ENCODE results near the gene ACBD3.

Gene ACBD3

DNA sequence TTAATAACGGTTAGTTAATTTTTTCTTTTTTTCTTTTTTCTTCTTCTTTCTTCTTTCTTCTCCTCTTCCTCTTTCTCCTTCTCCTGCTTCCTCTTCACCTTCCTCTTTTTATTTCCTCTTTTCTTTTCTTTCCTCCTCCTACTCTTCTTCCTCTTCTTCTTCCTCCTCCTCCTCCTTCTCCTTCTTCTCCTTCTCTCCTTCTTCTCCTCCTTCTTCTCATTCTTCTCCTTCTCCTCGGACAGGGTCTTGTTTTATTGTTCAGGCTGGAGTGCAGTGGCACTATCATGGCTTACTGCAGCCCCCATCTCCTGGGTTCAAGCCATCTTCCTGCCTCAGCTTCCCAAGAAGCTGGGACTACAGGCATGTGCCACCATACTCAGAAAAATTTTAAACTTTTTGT is 13.4 kb upstream of the ACBD3 start:
- DNase-seq = no peak

DNA sequence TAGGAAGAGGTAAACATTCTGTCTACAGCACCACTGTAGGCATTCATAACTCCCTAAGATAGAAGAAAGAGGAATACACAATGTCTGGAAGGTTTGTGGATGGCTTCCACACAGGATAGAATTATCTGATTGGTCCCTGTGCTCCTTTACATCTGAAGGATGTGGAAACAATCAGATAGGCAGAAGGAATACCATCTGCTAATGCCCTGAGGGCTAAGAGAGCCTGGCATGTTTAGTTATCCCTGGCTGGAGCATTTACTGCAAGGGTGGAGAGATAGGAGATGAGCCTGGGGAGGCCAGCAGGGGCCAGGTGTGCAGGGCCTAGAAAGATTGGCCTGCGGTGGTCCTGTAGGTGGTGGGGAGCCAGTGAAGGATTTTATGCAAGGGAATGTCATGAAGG is 8.6 kb upstream of the ACBD3 start:
- no peak for DNase-seq

DNA sequence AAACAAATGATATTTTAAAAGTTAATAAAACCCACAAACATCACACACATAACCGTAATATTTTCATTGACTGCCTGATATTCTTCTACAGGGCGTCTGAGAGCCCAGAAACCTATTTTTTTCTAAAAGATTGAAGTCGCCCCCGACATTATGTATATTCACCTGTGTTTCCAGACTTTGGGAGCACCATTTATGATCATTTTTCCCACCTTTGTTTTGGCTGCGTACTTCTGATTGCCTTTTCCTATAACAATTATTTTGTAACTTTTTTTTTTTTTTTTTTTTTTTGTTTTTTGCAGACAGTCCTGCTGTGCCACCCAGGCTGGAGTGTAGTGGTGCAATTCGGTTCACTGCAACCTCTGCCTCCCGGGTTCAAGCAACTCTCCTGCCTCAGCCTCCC is 839 bp upstream of the ACBD3 start:
- DNase-seq = no peak

DNA sequence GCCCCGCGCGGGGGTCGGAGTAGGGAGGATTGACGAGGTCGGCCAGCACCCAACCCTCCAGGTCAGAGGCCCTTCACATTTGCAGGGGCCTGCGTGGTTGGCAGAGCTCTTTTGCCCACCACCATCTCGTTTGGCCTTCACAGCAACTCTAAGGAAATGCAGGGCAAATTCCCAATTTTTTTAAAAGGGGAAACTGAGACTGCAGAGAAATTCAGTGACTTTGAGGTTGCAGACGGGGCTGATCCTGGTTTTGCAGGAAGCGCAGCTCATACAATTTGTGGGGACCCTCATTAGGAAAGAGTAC is 430 bp upstream of the ACBD3 start:
- no peak for DNase-seq

DNA sequence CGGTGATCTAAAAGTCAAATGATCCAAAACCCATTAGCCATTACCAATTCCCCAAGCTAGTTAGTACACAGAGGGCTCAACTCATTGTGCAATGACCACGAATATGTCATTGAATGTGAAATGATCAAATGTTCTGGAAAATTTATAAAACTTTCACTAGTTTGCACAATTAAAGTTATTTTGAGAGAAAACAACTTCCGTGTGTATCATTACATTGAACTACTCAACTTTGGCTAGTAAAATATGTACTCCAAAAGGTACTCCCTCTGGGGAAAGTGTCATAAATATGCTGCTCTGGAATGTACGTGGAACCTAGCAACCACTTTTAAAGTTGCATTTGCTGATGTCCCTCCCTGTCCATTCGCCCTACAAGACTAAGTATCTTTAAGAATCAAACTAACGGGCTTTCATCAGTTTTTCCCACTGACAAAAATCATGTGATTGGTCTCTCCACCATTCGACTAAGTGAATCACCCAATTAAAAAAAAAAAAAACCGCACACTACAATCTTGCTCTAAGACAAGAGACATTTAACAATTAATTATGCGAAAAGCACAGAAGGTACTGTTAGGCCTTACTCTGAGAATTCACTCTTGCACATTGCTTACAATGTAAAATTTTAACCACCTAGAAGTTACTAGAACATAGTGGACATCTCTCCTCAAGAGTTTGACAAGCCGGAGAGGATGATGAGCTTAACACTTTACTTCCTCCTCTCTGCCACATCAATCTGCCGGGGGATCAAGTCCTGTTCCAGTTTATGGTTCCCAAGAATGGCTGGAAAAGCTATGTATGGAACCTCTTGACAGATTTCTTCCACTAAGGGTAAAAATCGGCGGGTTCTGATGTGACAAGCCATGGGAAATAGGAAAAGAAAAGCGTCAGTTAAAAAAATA is 1.2 kb downstream of the ACBD3 start:
- peak; percentile 10 for DNase-seq

DNA sequence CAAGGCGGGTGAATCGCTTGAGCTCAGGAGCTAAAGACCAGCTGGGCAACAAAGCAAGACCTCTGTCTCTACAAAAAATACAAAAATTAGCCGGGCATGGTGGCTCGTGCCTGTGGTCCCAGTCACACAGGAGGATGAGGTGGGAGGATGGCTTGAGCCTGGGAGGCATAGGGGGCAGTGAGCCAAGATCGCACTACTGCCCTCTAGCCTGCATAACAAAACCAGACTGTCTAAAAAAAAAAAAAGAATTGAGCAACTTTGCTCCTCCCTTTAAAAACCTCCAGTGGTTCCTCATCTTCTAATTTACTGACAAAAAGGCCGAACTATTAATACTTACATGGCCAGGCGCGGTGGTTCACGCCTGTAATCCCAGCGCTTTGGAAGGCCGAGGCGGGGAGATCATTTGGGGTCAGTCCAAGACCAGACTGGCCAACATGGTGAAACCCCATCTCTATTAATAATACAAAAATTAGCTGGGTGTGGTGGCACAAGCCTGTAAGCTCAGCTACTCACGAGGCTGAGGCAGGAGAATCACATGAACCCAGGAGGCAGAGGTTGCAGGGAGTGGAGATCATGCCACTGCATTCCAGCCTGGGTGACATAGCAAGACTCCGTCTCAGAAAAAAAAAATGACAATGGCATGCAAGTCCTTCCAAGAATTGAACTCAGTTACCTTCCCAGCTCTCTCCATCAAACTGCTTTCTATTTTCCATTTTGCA is 4.4 kb downstream of the ACBD3 start:
- peak; percentile 54 for DNase-seq

DNA sequence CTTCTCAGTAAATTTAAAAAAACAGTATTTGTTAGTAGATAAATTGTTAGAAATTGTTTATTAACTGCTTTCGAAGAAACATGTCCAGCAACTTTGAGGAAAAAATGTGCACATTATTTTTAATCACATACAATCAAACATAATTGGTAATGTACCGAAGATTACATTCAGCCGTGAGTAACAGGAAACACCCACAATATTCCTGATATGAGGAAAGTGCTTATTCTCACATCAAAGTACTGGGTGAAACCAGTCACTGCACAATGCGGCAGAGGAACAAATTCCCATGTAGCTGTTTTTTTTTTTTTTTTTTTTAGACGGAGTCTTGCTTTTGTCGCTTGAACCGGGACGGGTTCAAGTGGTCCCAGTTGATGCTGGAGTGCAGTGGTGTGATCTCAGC is 9.7 kb downstream of the ACBD3 start:
- DNase-seq = no peak

DNA sequence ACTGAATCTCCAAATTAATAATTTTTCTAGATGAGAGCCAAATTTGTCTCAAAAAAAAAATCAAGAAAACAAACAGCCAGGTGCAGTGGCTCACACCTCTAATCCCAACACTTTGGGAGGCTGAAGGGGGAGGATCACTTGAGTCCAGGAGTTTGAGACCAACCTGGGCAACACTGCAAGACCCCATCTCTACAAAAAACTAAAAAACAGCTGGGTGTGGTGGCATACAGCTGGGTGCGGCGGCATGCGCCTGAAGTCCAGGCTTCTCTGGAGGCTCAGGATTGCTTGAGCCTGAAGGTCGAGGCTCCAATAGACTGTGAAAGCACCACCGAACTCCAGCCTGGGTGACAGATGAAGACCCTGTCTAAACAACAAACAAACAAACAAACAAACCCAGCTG is 14.0 kb downstream of the ACBD3 start:
- no peak for DNase-seq

DNA sequence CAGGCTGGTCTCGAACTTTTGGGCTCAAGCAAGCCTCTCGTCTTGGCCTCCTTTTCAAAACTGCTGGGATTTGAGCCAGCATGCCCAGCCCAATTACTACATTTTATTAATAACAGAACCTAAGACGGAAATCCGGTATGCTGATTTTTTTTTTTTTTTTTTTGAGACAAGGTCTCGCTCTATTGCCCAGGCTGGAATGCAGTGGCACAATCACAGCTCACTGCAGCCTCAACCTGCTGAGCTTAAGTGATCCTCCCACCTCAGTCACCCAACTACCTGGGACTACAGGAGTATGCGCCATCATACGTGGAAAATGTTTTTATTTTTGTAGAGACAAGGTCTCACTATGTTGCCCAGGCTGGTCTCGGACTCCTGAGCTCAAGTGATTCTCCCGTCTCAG is 20.2 kb downstream of the ACBD3 start:
- no peak for DNase-seq

DNA sequence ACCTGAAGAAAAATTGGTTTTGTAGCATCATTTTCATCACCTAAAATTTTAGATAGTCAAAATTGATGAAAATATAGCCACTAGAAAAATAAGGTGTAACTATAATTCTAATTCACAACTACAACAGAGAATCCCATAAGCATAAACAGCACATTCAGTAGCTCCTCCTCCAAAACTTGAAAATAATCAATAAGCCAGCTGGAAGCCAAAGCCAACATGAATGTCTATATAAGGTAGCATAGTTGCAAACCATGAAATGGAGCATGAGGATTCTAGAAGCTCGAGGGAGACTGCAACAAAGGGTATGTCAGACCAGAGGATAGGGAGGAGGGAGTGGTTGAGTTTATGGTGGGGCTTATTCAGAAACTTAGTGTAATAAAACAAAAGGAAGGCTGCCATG is 22.4 kb downstream of the ACBD3 start:
- DNase-seq = no peak

DNA sequence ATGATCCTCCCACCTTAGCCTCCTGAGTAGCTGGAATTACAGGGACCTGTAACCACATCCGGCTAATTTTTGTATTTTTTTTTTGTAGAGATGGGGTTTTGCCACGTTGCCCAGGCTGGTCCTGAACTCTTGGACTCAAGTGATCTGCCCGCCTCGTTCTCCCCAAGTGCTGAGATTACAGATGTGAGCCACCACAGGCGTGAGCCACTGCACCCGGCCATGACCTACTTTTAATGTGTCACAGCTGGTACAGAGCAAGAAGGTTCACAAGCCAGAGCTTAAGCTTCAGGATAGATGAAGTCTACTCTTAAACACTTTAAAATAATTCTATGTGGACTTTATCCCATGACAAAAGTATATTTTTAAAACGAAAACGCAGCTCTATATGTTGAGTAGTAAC is 23.6 kb downstream of the ACBD3 start:
- DNase-seq = no peak

DNA sequence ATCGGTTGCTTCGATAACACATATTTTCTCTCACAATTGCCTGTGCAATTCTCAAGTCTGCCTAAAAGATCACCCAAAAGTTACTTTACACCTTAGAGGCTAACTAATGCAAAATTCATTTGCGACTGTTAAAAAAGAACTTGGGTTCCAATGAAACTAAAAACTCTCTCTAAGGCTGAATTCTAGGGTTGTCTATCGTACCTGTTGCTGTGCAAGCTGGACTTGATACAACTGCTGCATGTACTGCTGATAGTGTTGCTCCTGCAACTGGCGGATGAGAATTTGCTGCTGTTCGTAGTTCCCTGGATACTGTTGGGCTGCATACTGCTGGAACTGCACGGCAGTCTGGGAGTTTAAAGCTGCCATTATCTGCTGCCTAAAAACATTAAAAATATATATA is 27.6 kb downstream of the ACBD3 start:
- DNase-seq = no peak

DNA sequence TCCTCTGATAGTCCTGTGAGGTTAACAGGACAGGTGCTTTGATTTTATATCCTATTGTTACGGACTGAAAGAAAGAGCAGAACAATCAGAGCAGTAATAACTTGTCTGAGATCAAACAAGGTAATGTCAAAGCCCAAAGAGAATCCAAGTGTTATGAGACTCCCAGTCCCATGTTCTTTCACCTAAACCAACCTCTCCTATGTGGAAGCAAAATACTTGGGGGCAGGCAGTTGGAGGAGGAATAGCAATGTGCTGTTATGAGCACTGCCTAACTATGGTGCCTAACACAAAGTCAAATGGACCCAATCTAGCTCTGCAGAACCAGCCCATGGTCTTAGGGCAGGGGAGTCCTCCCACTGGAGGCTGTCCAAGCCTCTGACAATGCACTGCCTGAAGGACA is 28.1 kb downstream of the ACBD3 start:
- DNase-seq = no peak

DNA sequence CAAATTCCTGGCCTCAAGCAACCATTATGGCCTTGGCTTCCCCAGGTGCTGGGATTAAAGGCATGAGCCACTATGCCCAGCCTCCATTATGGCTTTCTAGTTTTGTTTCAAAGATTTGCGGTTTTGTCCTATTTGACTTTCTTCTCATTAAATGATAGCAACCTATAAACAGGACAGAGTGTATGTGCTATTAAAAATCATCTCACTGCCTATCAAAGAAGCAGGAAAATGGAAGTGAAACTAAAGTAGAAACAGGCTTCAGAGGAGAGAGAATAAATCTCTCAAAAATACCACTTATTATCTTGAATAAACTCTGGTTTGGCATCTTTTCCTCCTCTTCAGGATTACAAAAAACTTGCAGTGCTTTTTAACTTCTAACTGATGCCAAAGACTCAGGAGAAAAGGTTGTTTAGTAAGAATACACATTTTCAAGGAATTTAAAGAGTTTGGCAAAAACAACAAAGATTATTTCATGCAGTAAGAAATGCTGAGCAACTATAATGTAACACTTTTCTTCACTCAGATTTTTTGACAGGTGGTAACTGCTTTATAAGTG is 28.7 kb downstream of the ACBD3 start:
- DNase-seq = peak; percentile 24

DNA sequence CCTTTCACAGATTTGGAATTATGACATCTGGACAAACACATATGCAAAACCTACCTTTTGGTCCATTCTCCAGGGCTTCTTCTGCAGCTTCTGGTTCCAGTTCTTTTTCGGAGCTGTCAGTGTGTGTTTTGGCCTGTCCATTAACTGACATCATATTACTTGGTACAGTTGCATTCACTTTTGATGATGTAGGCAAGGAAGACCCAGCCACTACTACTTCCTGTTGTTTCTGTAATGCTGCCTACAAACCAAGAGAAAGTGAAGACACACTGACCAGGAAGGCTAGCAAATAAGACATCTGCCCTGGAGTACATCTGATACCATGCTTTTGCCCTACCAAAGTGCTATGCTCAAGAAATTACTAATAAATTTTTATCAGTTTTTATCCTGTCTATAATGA is 31.9 kb downstream of the ACBD3 start:
- no peak for DNase-seq

DNA sequence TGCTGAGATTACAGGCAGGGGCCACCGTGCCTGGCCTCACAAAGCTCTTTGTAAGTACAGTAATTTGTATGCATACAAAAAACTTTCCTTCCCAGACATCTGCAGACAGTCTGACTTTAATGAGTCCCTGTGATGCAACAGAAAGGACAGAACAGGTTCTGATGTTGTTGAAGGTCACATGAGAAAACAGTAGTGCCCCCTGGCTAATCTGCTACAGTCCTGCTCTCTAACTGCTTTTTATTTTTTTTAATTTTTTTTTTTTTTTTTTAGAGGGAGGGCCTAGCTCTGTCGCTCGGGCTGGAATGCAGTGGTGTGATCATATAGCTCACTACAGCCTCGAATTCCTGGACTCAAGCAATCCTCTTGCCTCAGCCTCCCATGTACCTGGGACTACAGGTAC is 36.7 kb downstream of the ACBD3 start:
- no peak for DNase-seq

DNA sequence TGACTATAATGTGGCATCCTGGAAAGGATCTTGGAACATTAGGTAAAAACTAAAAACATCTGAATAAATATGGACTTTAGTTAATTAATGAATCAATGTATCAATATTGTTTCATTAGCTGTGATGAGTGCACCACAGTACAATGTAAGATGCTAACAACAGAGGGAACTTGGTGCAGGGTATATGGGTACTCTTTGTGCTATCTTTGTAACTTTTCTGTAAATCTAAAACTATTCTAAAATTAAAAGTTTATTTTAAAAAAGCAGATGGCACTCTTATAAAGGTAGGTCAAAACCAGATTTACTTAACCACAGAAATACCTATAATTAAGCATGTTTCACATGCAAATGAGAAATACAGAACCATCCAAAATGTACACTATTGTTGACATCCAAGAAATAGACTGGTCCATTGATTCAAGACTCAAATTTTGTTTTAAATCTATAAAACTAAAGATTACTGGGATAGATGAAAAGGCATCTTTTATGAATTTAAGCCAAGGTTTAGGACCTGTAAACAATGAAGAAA is 38.4 kb downstream of the ACBD3 start:
- DNase-seq = no peak

DNA sequence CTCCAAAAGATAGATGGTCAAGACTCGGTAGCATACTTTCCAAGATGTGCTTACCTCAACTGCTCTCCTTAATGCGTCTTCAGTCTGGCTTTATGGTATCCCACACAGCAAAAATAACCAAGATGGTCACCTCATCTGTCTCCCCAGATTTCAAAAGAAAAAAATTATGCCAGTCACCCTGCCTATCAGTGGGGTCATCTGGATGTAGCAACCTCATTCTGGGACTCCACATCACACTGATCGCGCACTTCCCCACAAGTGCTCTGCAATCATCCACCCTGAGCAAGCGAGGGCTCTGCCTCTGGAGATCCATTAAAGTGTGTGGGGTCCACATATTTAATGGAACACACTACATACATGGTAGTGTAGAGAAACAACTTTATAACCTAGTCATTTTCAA is 42.5 kb downstream of the ACBD3 start:
- no peak for DNase-seq

DNA sequence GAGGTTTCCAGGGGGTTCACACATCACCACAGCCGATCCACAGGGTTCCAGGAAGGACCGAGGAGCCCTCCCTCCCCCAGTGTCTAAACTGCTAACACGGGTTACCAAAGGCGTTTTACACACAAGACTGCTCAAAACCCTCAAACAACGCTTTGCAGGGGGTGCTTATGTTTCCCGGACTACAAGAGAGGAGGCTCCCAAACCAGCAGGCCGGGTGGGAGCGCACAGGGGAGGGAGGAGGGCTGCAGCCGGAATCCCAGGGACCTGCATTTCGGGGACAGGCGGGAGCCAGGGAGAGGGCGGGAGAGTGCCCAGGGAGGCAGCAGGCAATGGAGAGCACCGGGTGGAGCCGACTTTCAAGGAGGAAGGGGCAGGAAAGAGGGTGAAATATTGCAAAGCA is 50.8 kb downstream of the ACBD3 start:
- DNase-seq = no peak

DNA sequence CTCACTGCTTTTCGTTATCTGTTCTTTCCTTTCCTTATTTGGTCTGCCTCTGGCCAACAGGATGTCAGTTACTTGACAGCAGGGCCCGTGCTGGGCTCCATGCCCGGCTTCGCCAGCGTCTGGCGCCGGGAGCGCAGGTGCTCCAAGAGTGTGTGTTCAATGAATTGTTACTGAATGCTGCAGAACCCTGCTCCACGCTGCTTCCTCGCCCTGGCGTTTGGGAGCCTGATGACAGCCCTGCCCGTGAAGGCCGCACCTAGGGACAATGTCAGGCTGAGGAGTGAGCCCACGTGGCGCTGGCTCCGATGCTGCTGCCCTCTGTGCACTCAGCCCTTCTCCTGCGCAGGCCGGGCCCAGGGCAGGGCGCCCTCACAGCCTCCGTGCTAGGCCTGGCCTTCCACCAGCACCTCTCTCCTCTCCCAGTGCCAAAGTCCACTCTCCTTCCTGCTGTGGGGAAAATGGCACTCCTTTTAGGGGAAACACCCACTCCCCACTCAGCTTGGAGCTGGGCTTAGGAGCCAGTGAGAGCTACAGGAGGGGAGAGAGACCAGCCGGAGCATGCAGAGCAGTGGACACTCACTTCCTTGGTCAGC is 51.4 kb downstream of the ACBD3 start:
- no peak for DNase-seq

DNA sequence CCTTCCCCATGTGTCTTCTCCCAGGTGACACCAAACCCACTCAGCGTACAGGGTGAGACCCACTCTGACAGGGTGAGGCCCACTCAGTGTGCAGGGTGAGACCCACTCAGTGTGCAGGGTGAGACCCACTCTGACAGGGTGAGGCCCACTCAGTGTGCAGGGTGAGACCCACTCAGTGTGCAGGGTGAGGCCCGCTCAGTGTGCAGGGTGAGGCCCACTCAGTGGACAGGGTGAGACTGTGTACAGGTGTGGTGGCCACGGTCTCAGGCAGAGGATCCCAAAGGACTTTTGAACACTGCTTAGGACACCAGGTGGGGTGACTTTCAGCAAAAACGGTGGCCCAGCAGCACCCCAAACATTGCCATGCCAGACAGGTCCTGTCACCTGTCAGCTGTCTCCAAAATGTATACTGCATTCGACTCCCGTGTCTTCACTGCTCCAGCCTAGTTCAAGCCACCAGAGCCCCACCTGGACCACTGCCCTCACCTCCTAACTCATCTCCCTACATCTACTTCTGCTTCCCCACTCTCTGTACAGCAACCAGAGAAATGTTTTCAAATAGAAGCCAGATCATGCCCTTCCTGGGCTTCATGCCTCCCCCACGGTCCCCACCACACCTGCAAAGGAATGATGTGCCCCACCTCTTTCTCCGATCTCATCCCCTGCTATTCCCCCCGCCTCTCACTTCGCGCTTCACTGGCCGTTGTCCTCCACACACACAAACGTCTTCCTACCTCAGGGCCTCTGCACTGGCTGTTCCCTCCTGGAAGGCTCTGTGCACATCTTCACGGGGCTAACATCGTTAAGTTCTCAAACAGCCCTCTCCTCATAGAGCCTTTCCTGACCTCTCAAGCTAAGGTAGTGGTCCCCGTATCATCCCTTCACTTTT is 52.1 kb downstream of the ACBD3 start:
- DNase-seq = no peak

DNA sequence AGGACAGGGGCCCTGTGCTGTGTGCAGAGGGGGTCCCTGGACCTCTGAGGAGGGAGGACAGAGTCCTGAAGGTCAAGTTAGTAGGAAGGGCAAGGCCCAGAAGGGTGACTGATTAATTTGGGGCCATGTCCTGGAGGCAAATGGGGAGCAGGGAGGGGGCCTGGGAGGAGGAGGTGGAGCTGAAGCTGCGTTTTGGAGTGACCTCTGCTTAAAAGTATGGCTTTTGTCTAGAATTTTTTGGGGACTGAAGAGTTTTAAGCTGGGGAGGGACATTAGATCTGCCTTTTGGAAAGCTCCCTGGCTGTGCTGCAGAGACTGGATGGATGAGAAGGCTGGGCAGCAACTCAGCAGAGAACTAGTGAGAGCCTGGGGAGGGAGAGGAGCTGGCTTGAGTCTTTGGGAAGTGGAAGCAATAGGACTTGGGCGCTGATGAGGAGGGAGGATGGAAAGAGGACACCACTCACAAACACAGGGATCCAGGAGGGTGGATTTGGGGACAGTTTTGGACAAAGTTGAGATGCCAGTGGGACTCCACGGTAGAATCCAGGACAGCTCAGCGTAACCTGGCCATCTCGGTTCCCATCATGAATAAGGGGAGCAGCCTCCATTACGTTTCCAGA is 52.9 kb downstream of the ACBD3 start:
- DNase-seq = no peak

All from RPMI8226 (cell line).